Testis (tissue), 5 donors: ENCODE results near the gene VASH2. TPM values are rescaled to one million over a fixed set of nuclear protein-coding genes. Genes with fewer than 3 reads are reported as not detected.
"Not testable (repeated sequence)": the region's sequence is repeated elsewhere in the genome, so short reads cannot be mapped to it uniquely, and the experiment has no call there.

ENCODE experiments used
- DNase-seq: peaks from one replicate; pipeline ENCODE4 v3.0.0-alpha.2; 2019
- H3K27ac ChIP-seq, 2 donors: fragments of 200-600 bp; sonication (generic); one replicate each; pipeline ENCODE4 v1.5.1; 2019
- H3K27me3 ChIP-seq: fragments of 200-600 bp; sonication (generic); one replicate; pipeline ENCODE4 v1.5.1; 2019
- H3K36me3 ChIP-seq: fragments of 200-600 bp; sonication (generic); one replicate; pipeline ENCODE4 v1.5.1; 2017; ENCODE audit warnings: low read depth; ENCODE audit errors: missing control alignments
- H3K4me1 ChIP-seq: fragments of 200-600 bp; sonication (generic); one replicate; pipeline ENCODE4 v1.5.1; 2019
- H3K4me3 ChIP-seq, 2 donors: fragments of 200-600 bp; sonication (generic); one replicate each; pipeline ENCODE4 v1.5.1; 2017 to 2019
- H3K9me3 ChIP-seq: fragments of 200-600 bp; sonication (generic); one replicate; pipeline ENCODE4 v1.5.1; 2017
- CTCF ChIP-seq, 3 experiments: fragments of 450-650 bp in 2 of 3; fragments of 200-600 bp in 1 of 3; sonication (generic) in 1 of 3; IDR thresholded peaks; one replicate each; pipeline ENCODE4 v1.5.1; 2016 to 2019; ENCODE audit warnings: antibody characterized with exemption in 3 of 3, mild to moderate bottlenecking in 2 of 3, moderate library complexity in 1 of 3
- POLR2A ChIP-seq: fragments of 450-650 bp; IDR thresholded peaks from one replicate; pipeline ENCODE4 v1.6.1; 2017; ENCODE audit warnings: antibody characterized with exemption, mild to moderate bottlenecking, moderate library complexity
- WGBS, 2 donors: methylation state at CpG; one replicate each; pipeline ENCODE4 v1.1.5; 2018; 5-methylcytosine and 5-hydroxymethylcytosine counted together
- intact Hi-C: fragments of 100-400 bp; cut with DNase I; formaldehyde crosslinking; loops from one replicate; pipeline ENCODE4 v1.15.1; 2023; ENCODE audit warnings: low total_unique reads
- long read RNA-seq, 2 donors: transcript quantifications; one replicate each; lab custom pipeline, GENCODE V29; 2026
- polyA plus RNA-seq: library from polyadenylated mRNA; stranded (reverse); fragments of 350-450 nt; fragmentation: Illumina TruSeq; extraction: RNeasy Lipid Tissue Mini Kit (QIAGEN cat#74804); gene quantifications from one replicate; pipeline ENCODE4 v1.2.3, GENCODE V29; 2014; ENCODE audit warnings: low read depth, low replicate concordance; ENCODE audit not compliant: insufficient read depth
- total RNA-seq, 2 donors: library from RNA; depleted of rRNA; stranded (reverse); fragments of >200 nt; gene quantifications; one replicate each; pipeline ENCODE4 v1.2.3, GENCODE V29; 2016

VASH2 gene
- total RNA-seq (10 to 100 TPM in 1 of 2 donors, 1 to 10 TPM in 1; 9.5 to 30.9 TPM), polyA plus RNA-seq (18.0 TPM)
- long read RNA-seq, donor 1 = 0 reads
- long read RNA-seq, donor 2 = 0 reads

GRCh38 chr1:212950243-212951125, at the start of gene VASH2:
TSS of gene VASH2 (plus strand) at chr1:212950541. CDS start at chr1:212951543, 1,002 bp downstream.
- H3K4me3 ChIP-seq = peak within 1 kb of the TSS; percentile 51 to 66

GRCh38 chr1:212901290-212901689, 49.1 kb upstream of the VASH2 start:
- no peaks in the 10 kb centered on the region for H3K9me3 ChIP-seq
- intact Hi-C loops = no loop called here
- 93 to 96% methylated on average over 2 of the region's 2 CpGs for WGBS, 2 donors
- no peak overlapping the region for H3K27ac ChIP-seq
- no peaks in the 10 kb centered on the region for H3K27me3 ChIP-seq
- TF ChIP-seq POLR2A = no peak
- no peak for TF ChIP-seq CTCF (IDR thresholded peaks at IDR 0.05)
- no peaks in the 10 kb centered on the region for H3K4me1 ChIP-seq
- no peak overlapping the region for H3K4me3 ChIP-seq
- no peak for DNase-seq
- H3K36me3 ChIP-seq = no peaks in the 10 kb centered on the region

More at GRCh38 chr1:212950243-212951125, at the start of gene VASH2:
- no peaks in the 10 kb centered on the region for H3K9me3 ChIP-seq
- WGBS, 2 donors = 1 to 2% methylated on average over 8 to 57 of the region's 61 CpGs
- DNase-seq = peak; percentile 91
- no peaks in the 10 kb centered on the region for H3K36me3 ChIP-seq
- H3K27ac ChIP-seq = no peak within 1 kb of the TSS
- H3K4me1 ChIP-seq = peaks cover 3% of the 10 kb centered on the region
- TF ChIP-seq POLR2A (no peak), CTCF (IDR thresholded peaks at IDR 0.05) (no peak)
- H3K27me3 ChIP-seq = no peaks in the 10 kb centered on the region
- intact Hi-C loops = no loop called here

- 84 to 96% methylated on average over 3 of the region's 3 CpGs for WGBS, 2 donors
Observed at GRCh38 chr1:212902054-212902453, 48.3 kb upstream of the VASH2 start.

GRCh38 chr1:212903664-212904063, 46.7 kb upstream of the VASH2 start:
- H3K36me3 ChIP-seq = no peaks in the 10 kb centered on the region
- no peaks in the 10 kb centered on the region for H3K9me3 ChIP-seq
- DNase-seq = no peak
- intact Hi-C loops = no loop called here
- H3K27me3 ChIP-seq = no peaks in the 10 kb centered on the region
- H3K27ac ChIP-seq = no peak overlapping the region
- H3K4me1 ChIP-seq = no peaks in the 10 kb centered on the region
- WGBS, 2 donors = 93% methylated on average over 1 of the region's 1 CpG
- TF ChIP-seq CTCF (IDR thresholded peaks at IDR 0.05) (no peak), POLR2A (no peak)
- no peak overlapping the region for H3K4me3 ChIP-seq

More at GRCh38 chr1:212902054-212902453, 48.3 kb upstream of the VASH2 start:
- Histone ChIP-seq H3K9me3 (no peaks in the 10 kb centered on the region), H3K4me3 (no peak overlapping the region), H3K36me3 (no peaks in the 10 kb centered on the region), H3K27ac (no peak overlapping the region), H3K27me3 (no peaks in the 10 kb centered on the region), H3K4me1 (no peaks in the 10 kb centered on the region)
- no peak for TF ChIP-seq POLR2A
- TF ChIP-seq CTCF (IDR thresholded peaks at IDR 0.05) = no peak
- DNase-seq = no peak
- intact Hi-C loops = no loop called here

GRCh38 chr1:212908071-212908470, 42.3 kb upstream of the VASH2 start:
- intact Hi-C loops, H3K27me3 ChIP-seq, H3K27ac ChIP-seq, H3K36me3 ChIP-seq, DNase-seq, H3K9me3 ChIP-seq, H3K4me3 ChIP-seq, H3K4me1 ChIP-seq: not testable (repeated sequence)
- WGBS, 2 donors = 90 to 91% methylated on average over 12 of the region's 12 CpGs
